HL-60/S4 (cell line): ENCODE measurements around the gene WHRN.

Experiments
- in situ Hi-C: fragments of 300-500 bp; cut with MboI; formaldehyde crosslinking; loops from 2 replicates; pipeline ENCODE4 v1.14.3; 2022; ENCODE audit warnings: low sequenced_read_pairs

The WHRN gene

DNA sequence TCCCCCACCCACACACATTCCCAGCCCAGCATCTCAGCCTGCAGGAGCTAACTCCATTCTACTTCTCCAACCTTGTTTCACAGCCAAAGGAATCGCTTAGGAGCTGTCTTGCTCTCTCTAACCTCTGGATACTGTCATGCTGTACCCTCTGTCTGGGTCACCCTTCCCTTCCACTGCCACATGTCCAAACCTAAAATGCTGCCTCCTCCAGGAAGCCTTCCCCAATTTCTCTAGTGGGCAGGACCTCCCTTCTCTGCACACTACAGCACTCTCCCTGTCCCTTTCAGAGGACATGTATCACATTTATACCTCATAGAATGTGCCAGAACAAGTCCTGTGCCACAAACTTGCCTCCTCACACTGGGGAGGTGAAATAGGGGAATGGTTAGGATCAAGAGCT is 30.8 kb downstream of the WHRN start:
- in situ Hi-C loops, result no loop called here

DNA sequence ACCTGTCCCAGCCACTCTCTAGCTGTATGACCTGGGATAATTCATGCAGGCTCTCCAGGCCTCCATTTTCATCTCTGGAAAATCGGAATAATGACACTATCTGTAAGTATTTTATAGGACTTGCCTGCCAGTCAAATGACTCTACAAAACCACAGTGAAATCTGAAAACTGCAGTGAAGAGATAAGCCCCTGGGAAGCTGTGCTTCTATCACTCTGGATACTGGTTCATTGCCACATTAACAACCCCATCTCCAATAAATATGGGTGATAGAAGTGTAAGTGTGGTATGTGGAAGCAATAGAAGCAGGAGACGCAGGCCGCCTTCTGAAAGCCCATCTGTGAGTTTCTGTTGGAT is 31.8 kb downstream of the WHRN start:
- in situ Hi-C loops, result no loop called here

DNA sequence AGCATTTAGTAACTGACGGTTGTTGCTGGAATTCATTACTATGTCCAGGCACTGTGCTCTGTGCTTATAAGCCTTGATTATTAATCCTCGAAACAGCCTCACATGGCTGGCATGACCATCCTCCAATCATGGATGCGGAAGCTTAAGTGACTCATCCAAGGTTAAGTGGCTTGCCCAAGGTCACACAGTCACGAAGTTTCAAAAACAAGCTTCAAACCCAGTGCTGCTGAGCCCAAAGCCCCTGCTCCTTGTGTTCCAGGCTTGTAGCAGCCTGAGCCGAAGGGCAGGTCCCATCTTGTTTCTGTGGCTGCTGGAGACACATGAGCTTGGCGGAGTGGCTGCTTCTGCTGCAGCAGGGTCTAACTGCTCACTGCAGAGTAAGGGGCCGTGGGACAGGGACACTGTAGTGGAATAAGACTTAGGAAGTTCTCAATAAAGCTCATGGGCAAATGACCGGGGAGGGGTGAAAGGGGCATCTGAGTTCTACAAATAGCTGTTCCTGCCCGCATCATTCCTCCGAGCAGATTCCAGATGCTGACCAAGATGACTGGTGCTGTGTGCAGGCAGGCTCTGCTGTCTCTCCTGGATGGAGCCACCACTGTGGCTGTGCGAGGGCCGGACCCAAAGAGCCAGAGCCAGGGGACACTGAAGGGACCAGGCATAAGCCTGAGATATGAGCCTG is 32.4 kb downstream of the WHRN start:
- in situ Hi-C loops, result no loop called here

DNA sequence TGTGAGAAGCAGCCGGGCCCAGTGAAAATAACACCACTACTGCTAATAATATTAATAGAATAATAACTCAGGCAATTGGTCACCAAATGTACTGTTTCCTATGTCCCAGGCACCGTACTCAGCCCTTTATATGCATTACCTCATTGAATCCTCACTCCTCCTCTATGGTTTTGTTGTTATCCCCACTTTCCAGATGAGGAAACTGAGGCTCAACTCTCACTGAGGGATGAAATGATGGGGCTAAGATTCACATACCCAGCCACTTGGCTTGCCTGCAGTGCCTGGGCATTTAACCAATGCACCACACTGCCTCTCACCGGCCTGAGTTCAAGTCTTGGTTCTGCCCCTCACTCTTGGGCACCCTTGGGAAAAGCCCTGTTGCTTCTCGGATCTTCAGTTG is 34.1 kb downstream of the WHRN start:
- in situ Hi-C loops, result no loop called here

DNA sequence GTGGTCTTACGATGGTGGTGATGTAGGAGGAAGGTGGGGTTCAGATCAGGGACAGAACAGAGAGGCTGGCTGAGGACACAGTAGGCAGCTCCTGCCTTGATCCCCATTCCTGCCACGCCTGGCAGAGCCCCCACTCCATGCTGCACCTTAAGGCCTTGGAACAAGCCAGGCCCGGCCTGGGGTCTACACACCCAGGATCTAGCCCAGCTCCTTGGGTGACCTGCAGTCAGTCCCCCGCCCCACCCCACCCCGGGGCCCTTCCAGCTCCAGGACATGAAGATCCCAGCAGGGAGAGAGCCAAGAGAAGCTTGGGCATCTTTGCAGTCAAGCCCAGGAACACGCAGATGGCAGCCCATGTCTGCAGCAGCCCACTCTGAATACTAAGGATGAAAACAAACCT is 34.7 kb downstream of the WHRN start:
- in situ Hi-C loops, result no loop called here

DNA sequence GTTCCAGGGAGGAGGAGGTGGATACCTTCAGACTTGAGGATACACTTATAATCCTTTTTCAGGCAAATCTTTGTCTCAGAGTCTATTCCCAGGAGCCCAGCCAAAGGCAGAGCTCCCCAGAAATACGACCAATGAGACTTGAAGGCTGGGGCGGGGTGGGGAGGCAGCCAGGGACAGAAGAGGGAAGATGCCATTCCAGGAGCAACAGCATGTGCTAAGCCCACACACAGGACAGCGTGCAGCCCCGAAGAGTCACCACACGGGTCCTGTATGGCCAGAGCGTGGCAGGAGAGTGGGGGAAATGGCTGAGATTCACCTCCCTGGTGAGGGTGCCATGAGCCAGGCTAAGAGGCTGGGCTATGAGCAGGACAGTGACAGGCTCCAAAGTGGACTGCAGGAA is 35.2 kb downstream of the WHRN start:
- in situ Hi-C loops, result no loop called here

DNA sequence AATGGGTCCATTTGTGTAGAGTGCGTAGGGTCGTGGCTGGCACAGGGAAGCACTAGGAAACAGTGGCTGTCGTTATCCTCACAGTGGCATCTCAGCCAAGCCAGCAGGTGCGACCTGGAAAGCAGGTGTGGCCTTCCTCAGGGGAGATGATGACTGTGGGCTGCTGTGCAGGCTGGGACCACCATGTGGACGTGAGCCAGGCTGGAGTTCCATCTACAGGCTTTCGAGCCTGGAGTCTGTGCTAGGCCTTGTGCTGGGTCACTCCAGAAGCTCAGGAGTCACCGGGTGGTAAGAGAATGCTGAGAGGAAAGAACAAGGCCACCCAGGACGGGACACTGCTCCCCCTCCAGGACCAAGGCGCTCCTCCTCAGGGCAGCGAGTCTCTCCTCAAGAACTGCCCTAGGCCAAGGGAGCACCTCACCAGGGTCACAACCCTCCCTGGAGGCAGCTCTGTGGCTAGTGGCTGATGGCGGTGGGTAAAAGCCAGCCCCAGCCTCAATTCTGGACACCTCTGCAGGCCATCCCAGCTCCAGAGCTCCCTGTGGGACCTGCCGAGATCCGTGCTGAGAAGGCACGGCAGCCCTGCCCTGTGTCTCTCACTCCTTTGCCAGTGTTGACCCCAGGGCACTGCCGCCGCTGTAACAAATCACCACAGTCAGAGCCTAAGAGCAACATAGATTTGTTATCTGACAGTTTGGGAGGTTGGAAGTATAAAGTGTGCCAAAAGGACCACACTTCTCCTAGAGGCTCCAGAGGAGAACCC is 36.0 kb downstream of the WHRN start:
- in situ Hi-C loops, result no loop called here

DNA sequence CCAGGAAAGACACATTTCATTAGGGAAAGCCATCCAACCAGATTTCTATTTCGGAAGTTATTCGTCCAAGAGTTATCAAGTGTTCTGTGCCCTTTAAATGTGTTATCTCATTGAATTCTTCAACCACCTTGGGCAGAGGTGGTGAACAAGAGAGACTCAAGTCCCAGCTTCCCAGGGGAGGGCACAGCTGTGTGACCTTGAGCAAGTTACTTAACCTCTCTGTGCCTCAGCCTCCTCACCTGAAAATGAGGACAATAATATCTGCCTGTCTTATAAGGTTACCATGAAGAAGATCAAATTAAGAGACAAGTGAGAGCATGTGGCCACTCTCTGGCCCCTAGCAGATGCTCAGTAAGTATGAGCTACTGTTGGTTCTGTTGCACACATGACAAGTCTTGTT is 37.4 kb downstream of the WHRN start:
- in situ Hi-C loops, result no loop called here

DNA sequence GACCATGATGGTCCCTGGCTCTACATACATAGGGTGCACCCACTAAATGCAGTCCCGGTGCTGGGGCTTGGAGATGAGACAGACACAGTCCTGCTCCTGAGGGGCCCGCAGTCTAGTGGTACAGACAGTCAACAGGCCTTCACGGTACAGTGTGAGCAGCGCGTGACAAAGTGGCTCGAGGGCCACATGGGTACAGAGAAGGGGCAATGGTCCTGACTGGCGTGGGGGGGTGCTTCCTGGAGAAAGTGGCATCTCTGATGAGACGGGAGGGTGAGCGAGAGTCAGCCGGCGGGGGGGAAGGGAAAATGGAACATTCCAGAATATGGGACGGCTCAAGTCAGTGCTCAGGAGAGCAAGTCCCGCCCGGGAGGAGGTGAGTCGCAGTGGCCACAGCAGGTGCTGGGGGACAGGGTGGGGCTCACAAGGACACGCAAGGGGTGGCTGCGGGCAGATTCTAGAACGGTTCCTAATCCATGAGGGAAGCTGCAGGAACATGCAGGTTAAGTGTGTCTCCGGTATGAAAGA is 38.0 kb downstream of the WHRN start:
- in situ Hi-C loops, result no loop called here

DNA sequence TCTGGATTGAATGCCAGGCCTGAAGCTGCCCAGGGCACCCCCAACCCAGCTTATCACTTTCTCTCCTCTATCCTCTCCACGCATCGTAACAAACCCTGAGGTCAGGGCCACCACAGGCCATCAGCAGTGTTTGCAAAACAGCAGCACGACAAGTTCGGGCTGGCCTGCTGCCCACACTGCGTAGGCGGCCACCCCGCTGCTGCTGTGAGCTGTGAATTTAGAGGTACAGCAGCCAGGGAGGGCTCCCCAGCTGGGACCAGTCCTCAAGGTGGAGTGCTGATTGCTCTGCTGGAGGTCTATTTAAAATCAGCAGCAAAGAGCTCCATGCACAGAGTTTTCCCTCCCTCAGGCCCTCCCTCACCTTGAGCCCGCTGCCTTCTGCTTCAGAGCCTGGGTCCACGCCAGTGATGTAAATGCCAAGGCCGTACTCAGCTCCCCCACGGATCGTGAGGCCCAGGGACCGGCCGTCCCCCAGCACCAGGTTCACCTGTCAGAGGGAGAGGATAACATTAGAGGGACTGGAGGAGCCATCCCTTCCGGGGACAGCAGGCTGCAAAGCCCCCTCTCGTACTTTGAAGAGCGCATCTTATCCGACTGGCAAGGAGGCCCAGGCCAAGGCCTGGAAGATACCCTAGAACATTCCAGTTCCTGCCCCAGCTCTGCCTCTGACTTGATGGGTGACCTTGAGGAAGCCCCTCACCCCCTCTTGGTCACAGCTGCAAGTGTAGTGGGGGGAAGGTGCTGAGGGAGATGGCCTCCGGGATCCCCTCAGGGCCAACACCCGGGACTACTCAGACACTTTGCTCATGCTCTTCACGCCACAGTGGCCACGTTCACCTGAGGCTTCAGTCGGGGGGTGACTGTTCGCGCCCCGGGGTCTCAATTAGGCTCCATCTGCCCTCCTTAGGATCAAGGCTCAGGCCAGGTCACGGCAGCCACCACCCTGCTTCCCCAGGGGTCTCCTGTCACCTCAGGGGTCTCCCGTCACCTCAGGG is 39.1 kb downstream of the WHRN start:
- in situ Hi-C loops, result no loop called here

DNA sequence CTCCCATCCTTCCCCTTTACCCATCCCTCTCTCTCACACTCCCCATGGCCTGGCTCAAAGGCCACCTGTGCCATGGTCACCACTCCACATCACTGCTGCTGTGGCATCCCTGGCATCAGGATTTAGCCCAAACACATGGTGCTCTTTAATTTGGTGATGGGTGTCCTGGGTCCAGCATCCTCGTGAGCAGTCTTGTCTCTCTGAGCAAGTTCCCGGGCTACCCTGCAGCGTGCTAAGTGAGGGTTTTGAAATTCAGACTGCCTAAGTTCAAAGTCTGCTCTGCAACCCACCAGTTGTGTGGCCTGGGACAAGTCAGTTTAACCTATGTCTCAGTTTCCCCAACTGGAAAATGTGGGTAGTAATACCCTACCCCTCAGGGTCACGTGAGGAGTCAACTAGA is 39.9 kb downstream of the WHRN start:
- in situ Hi-C loops, result no loop called here

DNA sequence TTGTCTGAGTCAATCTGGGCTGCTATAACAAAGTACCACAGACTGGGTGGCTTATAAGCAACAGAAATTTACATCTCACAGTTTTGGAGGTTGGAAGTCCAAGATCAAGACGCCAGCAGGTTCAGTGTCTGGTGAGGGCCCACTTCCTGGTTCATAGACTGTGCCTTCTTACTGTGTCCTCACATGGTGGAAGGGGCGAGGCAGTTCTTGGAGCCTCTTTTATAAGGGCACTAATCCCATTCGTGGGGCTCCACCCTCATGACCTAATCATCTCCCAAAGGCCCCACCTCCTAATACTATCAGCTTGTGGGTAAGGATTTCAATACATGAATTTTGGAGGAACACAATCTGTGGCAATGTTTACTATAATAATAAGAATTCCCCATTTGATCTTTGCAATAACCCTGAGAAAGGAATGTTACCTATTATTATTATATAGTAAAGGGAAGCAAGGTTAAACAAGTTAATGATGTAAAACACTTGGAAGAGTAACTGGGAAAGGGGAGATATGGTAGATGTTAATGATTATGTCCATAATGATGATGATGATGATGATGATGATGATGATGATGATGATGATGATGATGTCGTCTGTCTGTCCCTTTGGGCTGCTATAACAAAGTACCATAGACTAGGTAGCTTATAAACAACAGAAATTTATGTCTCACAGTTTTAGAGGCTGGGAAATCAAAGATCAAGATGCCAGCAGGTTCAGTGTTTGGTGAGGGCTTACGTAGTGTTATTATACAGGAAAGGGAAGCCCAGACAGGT is 40.8 kb downstream of the WHRN start:
- in situ Hi-C loops, result no loop called here

DNA sequence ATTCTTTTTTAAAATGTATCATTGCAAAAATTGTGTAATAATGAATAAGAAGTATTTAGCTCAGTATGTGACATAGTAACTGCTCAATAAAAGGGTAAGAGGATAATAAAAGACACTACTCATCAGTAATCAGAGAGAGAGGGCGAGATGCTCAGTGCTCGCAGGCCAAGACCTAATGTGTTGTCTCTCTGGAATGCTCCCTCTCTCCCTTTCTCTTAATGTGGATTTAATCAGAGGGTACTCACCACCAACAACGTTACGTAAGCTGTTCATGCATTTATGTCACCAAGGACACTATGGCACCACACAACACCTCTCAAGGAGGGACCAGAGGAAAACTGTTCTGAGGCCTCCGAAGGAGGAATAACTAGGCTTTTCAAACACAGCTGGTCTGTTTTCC is 42.5 kb downstream of the WHRN start:
- in situ Hi-C loops, result no loop called here

DNA sequence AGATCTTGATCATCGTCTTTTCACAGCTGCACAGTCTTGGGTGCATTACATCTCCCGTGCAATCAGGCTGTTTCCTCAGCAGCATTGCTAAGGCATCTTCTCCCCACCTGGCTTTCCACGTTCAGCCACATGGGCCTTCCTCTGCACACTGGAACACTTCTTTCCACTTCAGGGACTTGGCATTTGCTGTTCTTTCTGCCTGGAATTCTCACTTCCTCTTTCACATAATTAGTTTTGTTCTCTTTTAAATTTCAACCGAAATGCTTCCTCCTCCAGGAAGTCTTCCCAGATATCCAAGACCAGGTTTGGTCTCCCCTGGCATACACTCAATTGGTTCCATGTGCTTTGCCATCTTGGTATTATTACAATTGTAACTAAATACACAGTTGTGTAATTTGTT is 43.8 kb downstream of the WHRN start:
- in situ Hi-C loops, result no loop called here

DNA sequence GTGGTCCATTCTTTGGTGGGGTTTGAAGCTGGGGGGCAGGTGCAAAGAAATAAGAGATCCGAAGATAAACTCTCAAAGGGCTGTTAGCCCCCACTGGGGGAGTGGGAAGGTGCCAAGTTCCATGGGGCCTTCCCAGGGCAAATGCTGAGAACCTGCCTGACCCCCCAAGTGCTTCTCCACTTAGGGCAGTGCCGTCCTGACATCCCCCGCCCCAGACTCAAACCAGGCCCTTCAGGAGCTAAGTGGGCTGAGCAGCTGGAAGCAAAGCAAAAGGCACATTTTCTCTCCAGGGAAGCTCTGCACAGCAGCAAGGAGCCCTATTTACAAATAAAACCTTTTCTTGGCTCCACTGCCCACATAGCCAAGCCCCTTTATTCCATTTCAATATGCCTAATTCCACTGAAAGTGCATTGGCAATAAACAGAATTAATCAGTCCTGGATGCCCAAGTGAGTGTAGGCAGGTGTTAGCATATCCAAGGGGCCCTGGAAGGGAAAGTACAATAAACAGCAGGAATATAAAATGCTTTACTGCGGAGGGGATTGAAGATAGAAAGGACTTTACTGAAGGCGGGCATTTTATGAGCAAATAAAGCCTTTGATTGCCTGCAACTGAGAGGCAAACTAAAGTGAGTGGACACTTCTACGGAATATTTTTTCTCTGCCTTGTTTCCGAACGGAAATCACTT is 44.6 kb downstream of the WHRN start:
- in situ Hi-C loops, result no loop called here

DNA sequence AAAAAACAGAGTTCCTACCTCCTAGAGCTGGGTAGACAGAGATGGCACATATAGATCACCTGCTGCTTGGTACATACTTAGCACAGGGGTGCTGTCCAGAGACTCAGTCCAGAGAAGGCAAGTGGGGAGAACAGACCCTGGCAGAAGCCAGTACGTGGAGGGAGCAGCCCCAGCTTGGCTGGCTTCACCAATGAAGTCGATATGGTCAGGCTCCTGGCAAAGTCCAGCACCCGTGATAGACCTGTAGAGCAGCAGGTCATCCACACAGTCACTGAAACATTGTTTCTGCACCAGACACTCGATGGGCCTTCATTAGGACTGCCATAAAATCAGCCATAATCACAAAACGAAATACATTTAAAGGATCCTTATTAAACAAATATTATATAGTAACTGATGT is 45.8 kb downstream of the WHRN start:
- in situ Hi-C loops, result no loop called here

DNA sequence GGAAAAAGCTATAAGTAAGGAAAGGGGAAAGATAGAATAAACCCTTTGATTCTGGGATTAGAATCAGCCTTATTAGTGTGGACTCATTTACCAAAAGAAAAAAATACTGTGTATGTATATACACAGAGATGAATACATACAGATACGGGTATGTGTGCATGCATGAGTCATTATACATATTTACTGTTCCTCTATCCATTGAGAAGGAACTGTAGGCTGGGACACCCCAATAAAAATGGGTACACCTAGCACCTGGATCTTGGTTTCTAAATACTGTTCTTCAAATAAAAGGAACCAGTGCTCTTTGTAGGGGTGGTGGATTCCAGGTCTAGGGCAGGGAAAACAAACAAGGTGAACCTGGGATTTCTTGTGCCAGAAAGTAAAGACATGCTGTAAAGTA is 48.3 kb downstream of the WHRN start:
- in situ Hi-C loops, result no loop called here

DNA sequence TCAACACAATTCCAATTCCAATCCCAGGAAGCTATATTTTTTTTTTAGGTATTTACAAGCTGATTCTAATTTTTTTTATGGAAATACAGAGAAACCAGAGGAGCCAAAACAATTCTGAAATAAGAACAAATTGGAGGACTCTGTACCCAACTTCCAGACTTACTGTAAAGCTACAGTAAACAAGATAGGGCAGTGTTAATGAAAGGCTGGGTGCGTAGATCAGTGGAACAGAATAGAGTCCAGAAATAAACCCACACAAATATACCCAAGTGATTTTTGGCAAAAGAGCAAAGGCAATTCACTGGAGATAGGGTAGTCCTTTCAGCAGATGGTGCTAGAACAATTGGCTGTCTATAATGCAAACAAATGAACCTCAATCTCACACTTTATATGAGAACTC is 50.6 kb downstream of the WHRN start:
- in situ Hi-C loops, result no loop called here

DNA sequence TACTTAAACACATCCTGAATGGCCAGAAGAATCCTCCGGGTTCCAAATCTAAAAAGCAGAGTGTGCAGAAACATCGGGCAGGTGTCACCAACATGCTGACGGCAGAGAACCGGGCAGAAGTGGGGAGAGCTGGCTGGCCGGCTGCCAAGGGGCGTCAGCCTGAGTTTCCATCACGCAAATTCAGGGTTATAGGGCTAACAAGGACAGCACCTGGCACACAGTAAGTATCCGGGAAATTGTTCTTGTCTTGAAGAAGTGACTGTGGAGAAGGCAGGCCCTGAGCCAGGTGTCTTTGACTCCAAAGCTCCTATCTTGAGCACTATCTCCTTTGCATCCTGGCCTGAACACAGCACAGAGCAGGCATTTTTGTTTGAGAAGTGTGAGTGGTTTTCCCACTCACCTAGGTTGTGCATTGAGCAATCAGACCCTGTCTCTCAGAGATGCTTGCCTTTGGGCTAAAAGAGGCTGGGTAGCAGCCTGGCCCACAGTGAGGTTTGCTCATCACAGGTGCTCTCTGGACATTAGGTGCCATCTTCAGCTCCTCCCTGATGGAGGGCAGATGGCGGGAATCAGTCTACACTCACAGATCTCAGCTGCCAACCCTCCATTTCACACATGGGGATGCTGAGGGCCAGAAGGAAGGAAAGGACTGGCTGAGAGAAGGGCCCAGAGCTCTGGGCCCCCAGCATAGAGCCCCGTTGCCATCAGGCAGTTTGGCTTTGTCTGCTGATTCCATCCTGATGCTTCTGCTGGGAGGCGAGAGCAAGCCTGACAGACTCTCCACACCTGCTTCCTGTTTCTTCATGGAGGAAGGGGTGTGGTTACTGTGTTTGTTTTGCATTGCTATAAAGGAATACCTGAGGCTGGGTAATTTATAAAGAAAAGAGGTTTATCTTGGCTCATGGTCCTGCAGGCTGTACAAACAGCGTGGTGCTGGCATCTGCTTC is 52.8 kb downstream of the WHRN start:
- in situ Hi-C loops, result no loop called here
